Osteoblast (primary cell): Measurements from ENCODE around the gene RGL3. TPM values are rescaled to one million over a fixed set of nuclear protein-coding genes. Genes with fewer than 3 reads are reported as not detected.
A peak's percentile ranks its signal among the peaks of the same experiment; 100 is the strongest.

Experiments
- DNase-seq: peaks from one replicate; pipeline ENCODE4 v3.0.0; 2011; ENCODE audit warnings: low spot score, mixed read lengths; ENCODE audit not compliant: insufficient read length; ENCODE audit errors: missing footprints
- H2AFZ ChIP-seq: 2 replicates; pipeline ENCODE4 v1.6.0; 2011; ENCODE audit warnings: mild to moderate bottlenecking, low read length
- H3K27ac ChIP-seq: 2 replicates; pipeline ENCODE4 v1.5.1; 2011; ENCODE audit warnings: mild to moderate bottlenecking, low read depth, low read length, moderate library complexity
- H3K27me3 ChIP-seq: 2 replicates; pipeline ENCODE4 v1.6.0; 2012; ENCODE audit warnings: mild to moderate bottlenecking, control low read depth, inconsistent platforms, low read length, moderate library complexity; ENCODE audit not compliant: insufficient read depth
- H3K36me3 ChIP-seq: 2 replicates; pipeline ENCODE4 v1.5.1; 2011; ENCODE audit warnings: mild to moderate bottlenecking, low read length, control low read depth, moderate library complexity; ENCODE audit not compliant: insufficient read depth
- H3K4me1 ChIP-seq: 2 replicates; pipeline ENCODE4 v1.5.1; 2011; ENCODE audit warnings: mild to moderate bottlenecking, low read length, control low read depth, moderate library complexity; ENCODE audit not compliant: insufficient read depth
- H3K4me2 ChIP-seq: 2 replicates; pipeline ENCODE4 v1.6.0; 2011; ENCODE audit warnings: mild to moderate bottlenecking, low read length; ENCODE audit not compliant: insufficient read depth
- H3K4me3 ChIP-seq: fragments of 200-600 bp; sonication (generic); 3 replicates; pipeline ENCODE4 v1.5.1; 2012; ENCODE audit warnings: mild to moderate bottlenecking, low read length, inconsistent platforms; ENCODE audit not compliant: insufficient read depth
- H3K79me2 ChIP-seq: 2 replicates; pipeline ENCODE4 v1.6.0; 2012; ENCODE audit warnings: mild to moderate bottlenecking, low read length, control low read depth, inconsistent platforms; ENCODE audit not compliant: insufficient read depth
- H3K9me3 ChIP-seq: 2 replicates; pipeline ENCODE4 v1.5.1; 2011; ENCODE audit warnings: low read depth, low read length, control low read depth
- H4K20me1 ChIP-seq: 2 replicates; pipeline ENCODE4 v1.6.0; 2012; ENCODE audit warnings: mild to moderate bottlenecking, low read length, control low read depth; ENCODE audit not compliant: insufficient read depth
- total RNA-seq: library from RNA; depleted of rRNA; stranded (reverse); fragments of >200 nt; gene quantifications from 2 replicates; pipeline ENCODE4 v1.2.3, GENCODE V29; 2012
- TF ChIP-seq, protein P1 (sequence below): IDR thresholded peaks from 2 replicates; pipeline ENCODE4 v1.5.1; 2011; ENCODE audit warnings: mild to moderate bottlenecking, low read depth, low read length, moderate library complexity; ENCODE audit errors: extremely low read depth

The RGL3 gene
- total RNA-seq, 1 donor = 0.36 TPM

- no peaks in the 10 kb centered on the region for H3K9me3 ChIP-seq
- TF ChIP-seq, protein P1, sequence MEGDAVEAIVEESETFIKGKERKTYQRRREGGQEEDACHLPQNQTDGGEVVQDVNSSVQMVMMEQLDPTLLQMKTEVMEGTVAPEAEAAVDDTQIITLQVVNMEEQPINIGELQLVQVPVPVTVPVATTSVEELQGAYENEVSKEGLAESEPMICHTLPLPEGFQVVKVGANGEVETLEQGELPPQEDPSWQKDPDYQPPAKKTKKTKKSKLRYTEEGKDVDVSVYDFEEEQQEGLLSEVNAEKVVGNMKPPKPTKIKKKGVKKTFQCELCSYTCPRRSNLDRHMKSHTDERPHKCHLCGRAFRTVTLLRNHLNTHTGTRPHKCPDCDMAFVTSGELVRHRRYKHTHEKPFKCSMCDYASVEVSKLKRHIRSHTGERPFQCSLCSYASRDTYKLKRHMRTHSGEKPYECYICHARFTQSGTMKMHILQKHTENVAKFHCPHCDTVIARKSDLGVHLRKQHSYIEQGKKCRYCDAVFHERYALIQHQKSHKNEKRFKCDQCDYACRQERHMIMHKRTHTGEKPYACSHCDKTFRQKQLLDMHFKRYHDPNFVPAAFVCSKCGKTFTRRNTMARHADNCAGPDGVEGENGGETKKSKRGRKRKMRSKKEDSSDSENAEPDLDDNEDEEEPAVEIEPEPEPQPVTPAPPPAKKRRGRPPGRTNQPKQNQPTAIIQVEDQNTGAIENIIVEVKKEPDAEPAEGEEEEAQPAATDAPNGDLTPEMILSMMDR = no peak
- H4K20me1 ChIP-seq = no peaks in the 10 kb centered on the region
- no peaks in the 10 kb centered on the region for H3K36me3 ChIP-seq
- peak; percentile 92 for DNase-seq
- peaks cover 4% of the 10 kb centered on the region for H3K4me1 ChIP-seq
- peaks cover 14% of the 10 kb centered on the region for H3K27me3 ChIP-seq
- H3K4me2 ChIP-seq = no peak overlapping the region
- no peak overlapping the region for H3K27ac ChIP-seq
- H3K4me3 ChIP-seq = no peak overlapping the region
- no peak overlapping the region for H2AFZ ChIP-seq
- no peaks in the 10 kb centered on the region for H3K79me2 ChIP-seq
Observed at GRCh38 chr19:11423791-11424181, 4.7 kb upstream of the RGL3 start.

GRCh38 chr19:11423164-11423790, 4.2 kb upstream of the RGL3 start:
- peaks cover 14% of the 10 kb centered on the region for H3K27me3 ChIP-seq
- no peaks in the 10 kb centered on the region for H3K9me3 ChIP-seq
- DNase-seq = peak; percentile 83
- TF ChIP-seq, protein P1 = no peak
- no peaks in the 10 kb centered on the region for H3K36me3 ChIP-seq
- no peak overlapping the region for H3K4me3 ChIP-seq
- no peak overlapping the region for H3K4me2 ChIP-seq
- H3K4me1 ChIP-seq = peaks cover 7% of the 10 kb centered on the region
- H3K79me2 ChIP-seq = no peaks in the 10 kb centered on the region
- no peak overlapping the region for H3K27ac ChIP-seq
- no peaks in the 10 kb centered on the region for H4K20me1 ChIP-seq
- no peak overlapping the region for H2AFZ ChIP-seq

GRCh38 chr19:11422163-11423065, 3.3 kb upstream of the RGL3 start:
- Histone ChIP-seq H3K4me3 (peak overlapping the region; percentile 37), H3K27me3 (peaks cover 14% of the 10 kb centered on the region), H3K4me1 (peaks cover 7% of the 10 kb centered on the region), H3K27ac (no peak overlapping the region), H4K20me1 (no peaks in the 10 kb centered on the region), H2AFZ (no peak overlapping the region), H3K79me2 (no peaks in the 10 kb centered on the region), H3K9me3 (no peaks in the 10 kb centered on the region), H3K4me2 (peak overlapping the region; percentile 67), H3K36me3 (no peaks in the 10 kb centered on the region)
- DNase-seq = peak; percentile 92
- TF ChIP-seq, protein P1 = no peak

- TF ChIP-seq, protein P1 = no peak
- peaks cover 7% of the 10 kb centered on the region for H3K4me1 ChIP-seq
- peaks cover 14% of the 10 kb centered on the region for H3K27me3 ChIP-seq
- H3K36me3 ChIP-seq = no peaks in the 10 kb centered on the region
- no peak overlapping the region for H2AFZ ChIP-seq
- H3K4me2 ChIP-seq = peak overlapping the region; percentile 77
- no peaks in the 10 kb centered on the region for H3K9me3 ChIP-seq
- H4K20me1 ChIP-seq = no peaks in the 10 kb centered on the region
- no peak overlapping the region for H3K27ac ChIP-seq
- H3K79me2 ChIP-seq = no peaks in the 10 kb centered on the region
- DNase-seq = peak; percentile 93
- H3K4me3 ChIP-seq = no peak overlapping the region
Observed at GRCh38 chr19:11421371-11422098, 2.4 kb upstream of the RGL3 start.
